ENCODE measurements around the gene RLF. TPM values are rescaled to one million over a fixed set of nuclear protein-coding genes. Genes with fewer than 3 reads are reported as not detected.

RLF gene
- total and polyA plus RNA-seq, 9 of the 15 experiments (the other 6 are each of a cell fraction or from before 2014, with no cell fraction given) = 3.6 to 35.0 (median 21.2) TPM

- ChIA-PET POLR2A (no interaction called here), CTCF (ENCODE audit: low intra/inter-chr PET ratio) (no interaction called here)
- TF ChIP-seq FOXK1 (CRISPR knock-in tag; IDR thresholded peaks at IDR 0.05; ENCODE audit: borderline replicate concordance) (0 out of 2 replicates have a peak, but pooled peaks have one; percentile 29), EP300 (IDR thresholded peaks at IDR 0.05; ENCODE audit: low read length) (no peak), TGIF2 (CRISPR knock-in tag; IDR thresholded peaks at IDR 0.05) (0 out of 2 replicates have a peak, but pooled peaks have one; percentile 18), BCOR (IDR thresholded peaks at IDR 0.05) (no peak)
- DNase-seq (ENCODE audit: extremely low read depth in 1 of 4, low spot score in 3 of 4) (no peak), FAIRE-seq (no peak), ATAC-seq (no peak)
- Histone ChIP-seq H3K9me1 (ENCODE audit: control insufficient read depth, insufficient read depth, low read length) (no peaks in the 10 kb centered on the region), H3K27ac (ENCODE audit: extremely low read depth, low read depth, low read length) (no peak overlapping the region), H3K4me2 (ENCODE audit: insufficient read depth, low read length) (no peak overlapping the region), H3K79me2 (ENCODE audit: control insufficient read depth, insufficient read depth, low read length) (no peaks in the 10 kb centered on the region), H4K20me1 (replicated peaks; ENCODE audit: control insufficient read depth, insufficient read depth, low read length) (no peaks in the 10 kb centered on the region), H3K9me3 (replicated peaks; ENCODE audit: control insufficient read depth, insufficient read depth, low read depth, low read length) (peaks cover 1% of the 10 kb centered on the region; the same call in 1 of the 2 replicates), H3K27me3 (ENCODE audit: control insufficient read depth in 2 of 2, insufficient read depth in 2 of 2, low read length in 2 of 2) (peaks cover 4 to 6% of the 10 kb centered on the region in 2 experiments; a peak in 3 of 5 replicates), H3K9ac (ENCODE audit: insufficient read depth in 1 of 2, low read depth in 2 of 2, low read length in 2 of 2) (no peak overlapping the region), H3K36me3 (ENCODE audit: control insufficient read depth, insufficient read depth, low read length) (no peaks in the 10 kb centered on the region), H2AFZ (ENCODE audit: low read depth, low read length) (no peak overlapping the region), H3K4me3 (no peak overlapping the region), H3K4me1 (replicated peaks in 1 of 2; ENCODE audit: control insufficient read depth in 2 of 2, insufficient read depth in 2 of 2, low read length in 2 of 2) (peaks cover 6 to 14% of the 10 kb centered on the region in 2 experiments; a peak in 2 of 5 replicates)
- in situ Hi-C loops (cut with MboI) = no loop called here
- WGBS (ENCODE audit: insufficient coverage, low coverage, missing lambda C conversion rate) = 67% methylated on average over 43 of the region's 44 CpGs
- no TSS peak for BruUV-seq (replicated peaks)
- intact Hi-C loops (cut with micrococcal nuclease) = no loop called here
Measured at GRCh38 chr1:40132383-40133311, 28.5 kb upstream of the RLF start.

GRCh38 chr1:40133312-40133665 is 27.9 kb upstream of the RLF start:
- Histone ChIP-seq H2AFZ (ENCODE audit: low read depth, low read length) (no peak overlapping the region), H3K9ac (ENCODE audit: insufficient read depth in 1 of 2, low read depth in 2 of 2, low read length in 2 of 2) (no peak overlapping the region), H3K4me3 (no peak overlapping the region), H3K9me3 (replicated peaks; ENCODE audit: control insufficient read depth, insufficient read depth, low read depth, low read length) (peaks cover 1% of the 10 kb centered on the region; the same call in 1 of the 2 replicates), H3K79me2 (ENCODE audit: control insufficient read depth, insufficient read depth, low read length) (no peaks in the 10 kb centered on the region), H4K20me1 (replicated peaks; ENCODE audit: control insufficient read depth, insufficient read depth, low read length) (no peaks in the 10 kb centered on the region), H3K9me1 (ENCODE audit: control insufficient read depth, insufficient read depth, low read length) (no peaks in the 10 kb centered on the region), H3K36me3 (ENCODE audit: control insufficient read depth, insufficient read depth, low read length) (no peaks in the 10 kb centered on the region), H3K4me1 (replicated peaks in 1 of 2; ENCODE audit: control insufficient read depth in 2 of 2, insufficient read depth in 2 of 2, low read length in 2 of 2) (peaks cover 6 to 14% of the 10 kb centered on the region in 2 experiments; a peak in 2 of 5 replicates), H3K27ac (ENCODE audit: extremely low read depth, low read depth, low read length) (no peak overlapping the region), H3K4me2 (ENCODE audit: insufficient read depth, low read length) (no peak overlapping the region), H3K27me3 (ENCODE audit: control insufficient read depth in 2 of 2, insufficient read depth in 2 of 2, low read length in 2 of 2) (peaks cover 4 to 6% of the 10 kb centered on the region in 2 experiments; a peak in 3 of 5 replicates)
- no TSS peak for BruUV-seq (replicated peaks)
- FAIRE-seq = no peak
- POLR2A ChIA-PET = no interaction called here
- intact Hi-C loops (cut with micrococcal nuclease) (no loop called here), in situ Hi-C loops (cut with MboI) (no loop called here)
- ATAC-seq = no peak
- CTCF ChIA-PET (ENCODE audit: low intra/inter-chr PET ratio) = interaction anchor here (0.8 to 1.0 kb wide), 2 partner anchors 9 to 49 kb away, joined by 3 read pairs; no protein-coding TSS in a partner anchor
- DNase-seq (ENCODE audit: extremely low read depth in 1 of 4, low spot score in 3 of 4) = no peak
- 59% methylated on average over 14 of the region's 21 CpGs for WGBS (ENCODE audit: insufficient coverage, low coverage, missing lambda C conversion rate)
- TF ChIP-seq RNF219 (CRISPR knock-in tag; IDR thresholded peaks at IDR 0.05) (no peak), E2F5 (CRISPR knock-in tag; IDR thresholded peaks at IDR 0.05) (no peak), HMG20B (CRISPR knock-in tag; IDR thresholded peaks at IDR 0.05) (no peak), SRSF7 (optimal IDR thresholded peaks at IDR 0.05; ENCODE audit: low read depth, low read length) (no peak), ZBTB33 (CRISPR knock-in tag; IDR thresholded peaks at IDR 0.05) (peak; percentile 82)
